GM18502 (cell line): ENCODE data around the gene VPS26C.
"Not testable (repeated sequence)": the region's sequence is repeated elsewhere in the genome, so short reads cannot be mapped to it uniquely, and the experiment has no call there.

Source experiments
- ATAC-seq: cut with Tn5 transposase; IDR thresholded peaks from one replicate; pipeline ENCODE4 v1.9.1; 2021; ENCODE audit warnings: mild to moderate bottlenecking; ENCODE audit not compliant: unreplicated experiment, poor library complexity

VPS26C gene

GRCh38 chr21:37231671-37232070 is 35.5 kb downstream of the VPS26C start:
- ATAC-seq = no peak

GRCh38 chr21:37231249-37231645 is 35.9 kb downstream of the VPS26C start:
- no peak for ATAC-seq

GRCh38 chr21:37230632-37231248 is 36.4 kb downstream of the VPS26C start:
- ATAC-seq = no peak

GRCh38 chr21:37228003-37228400 is 39.1 kb downstream of the VPS26C start:
- no peak for ATAC-seq

- ATAC-seq = no peak
These were observed 39.8 kb downstream of the VPS26C start for GRCh38 chr21:37227071-37228002.

- no peak for ATAC-seq
These were observed 40.9 kb downstream of the VPS26C start for GRCh38 chr21:37226041-37226920.

- no peak for ATAC-seq
These were observed 42.0 kb downstream of the VPS26C start for GRCh38 chr21:37224861-37225839.

- no peak for ATAC-seq
These were observed 43.3 kb downstream of the VPS26C start for GRCh38 chr21:37223804-37224345.

GRCh38 chr21:37222248-37222647 is 44.9 kb downstream of the VPS26C start:
- ATAC-seq = not testable (repeated sequence)

- ATAC-seq = peak; percentile 82
These were observed 46.0 kb downstream of the VPS26C start for GRCh38 chr21:37220981-37221664.

- ATAC-seq = peak; percentile 44
These were observed 46.6 kb downstream of the VPS26C start for GRCh38 chr21:37220433-37220980.

- no peak for ATAC-seq
These were observed 47.2 kb downstream of the VPS26C start for GRCh38 chr21:37219761-37220432.

- ATAC-seq = no peak
These were observed 52.2 kb downstream of the VPS26C start for GRCh38 chr21:37214952-37215351.

GRCh38 chr21:37210799-37211198 is 56.3 kb downstream of the VPS26C start:
- ATAC-seq = no peak

- ATAC-seq = no peak
These were observed 57.0 kb downstream of the VPS26C start for GRCh38 chr21:37210130-37210529.

- peak; percentile 37 for ATAC-seq
These were observed 58.4 kb downstream of the VPS26C start for GRCh38 chr21:37208741-37209225.

GRCh38 chr21:37208056-37208721 is 58.9 kb downstream of the VPS26C start:
- peak; percentile 71 for ATAC-seq
